NCI-H82 treated with DMSO at 0.1 percent for 48 hours (cell line): Measurements from ENCODE around the gene MYO1D.
A peak's percentile ranks its signal among the peaks of the same experiment; 100 is the strongest.

Experiments used
- DNase-seq: peaks from one replicate; lab custom pipeline; 2025; ENCODE audit not compliant: unreplicated experiment; lab: John Stamatoyannopoulos, UW

MYO1D gene

DNA sequence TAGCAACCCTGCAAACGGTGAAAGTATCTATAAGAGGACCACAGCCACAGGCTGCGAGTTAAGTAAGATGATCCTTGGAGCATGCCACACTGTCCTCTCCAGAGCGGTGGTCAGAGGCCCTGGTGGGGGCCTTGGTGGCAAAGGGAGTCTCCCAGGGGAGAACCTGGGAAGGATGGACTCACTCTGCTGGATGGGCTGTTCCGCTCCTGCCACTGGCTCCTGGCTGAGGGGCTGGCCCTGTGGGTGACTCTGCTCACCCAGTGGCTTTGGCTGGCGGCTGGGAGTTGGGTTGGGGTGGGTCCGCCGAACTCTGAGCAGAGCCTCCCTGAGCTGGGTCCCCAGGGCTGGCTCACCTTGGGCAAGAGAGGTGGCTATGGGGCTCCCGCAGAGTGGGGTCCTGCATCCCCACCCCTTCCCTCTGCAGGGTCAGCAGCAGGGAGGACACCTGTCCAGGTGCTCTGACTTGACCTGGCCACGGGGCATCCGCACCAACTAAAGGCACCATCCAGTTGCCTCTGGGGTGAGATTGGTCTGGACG, 382.9 kb downstream of the MYO1D start:
- no peak for DNase-seq

DNA sequence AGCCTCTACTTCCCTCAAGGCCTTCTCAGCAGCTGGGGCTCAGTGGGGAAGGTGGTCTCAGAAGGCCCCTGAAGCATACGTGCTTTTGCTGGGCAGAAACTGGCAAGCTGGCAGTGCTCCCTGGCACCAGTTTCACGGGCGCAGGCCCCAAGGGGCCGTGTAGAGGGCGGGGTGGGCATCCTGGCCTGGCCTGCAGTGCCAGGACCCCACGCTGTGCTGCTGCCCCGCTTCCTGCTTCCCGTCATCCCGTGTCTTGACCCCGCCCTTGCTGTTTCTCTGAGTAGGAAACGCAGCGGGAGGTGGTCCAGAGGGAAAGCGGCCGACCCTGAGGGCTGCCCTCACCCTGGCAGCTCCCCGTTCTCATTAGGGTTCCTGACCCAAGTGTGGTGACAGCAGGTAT, 383.4 kb downstream of the MYO1D start:
- no peak for DNase-seq

DNA sequence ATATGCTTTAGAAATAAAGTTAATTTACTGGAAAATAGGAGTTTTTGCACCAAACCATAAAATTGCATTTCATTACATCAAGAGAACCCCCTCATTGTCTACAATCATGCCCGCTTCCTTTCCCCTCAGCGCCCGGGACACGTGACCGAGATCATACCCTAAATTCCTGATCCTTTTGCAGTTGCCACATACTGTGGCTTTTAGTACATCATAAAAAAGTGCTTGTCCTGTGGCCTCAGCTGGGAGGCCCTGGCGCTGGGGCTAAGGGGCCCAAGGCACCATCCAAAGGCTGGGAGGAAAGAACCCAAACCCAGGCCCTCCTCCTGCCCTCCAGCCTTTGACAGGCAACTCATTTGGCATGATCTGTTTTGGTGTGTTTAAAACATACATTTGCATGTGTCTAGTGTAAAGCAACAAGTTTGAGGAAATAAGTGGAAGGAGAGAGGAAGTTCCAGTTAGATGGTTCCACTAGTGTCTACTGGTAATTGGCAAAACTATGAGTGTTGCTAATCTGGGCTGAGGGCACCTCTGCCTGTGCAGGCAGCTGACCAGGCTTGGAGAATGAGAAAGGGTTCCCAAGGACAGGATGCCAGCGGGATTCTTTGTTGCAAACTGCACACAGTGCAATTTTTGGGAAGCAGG, 384.2 kb downstream of the MYO1D start:
- DNase-seq = no peak

DNA sequence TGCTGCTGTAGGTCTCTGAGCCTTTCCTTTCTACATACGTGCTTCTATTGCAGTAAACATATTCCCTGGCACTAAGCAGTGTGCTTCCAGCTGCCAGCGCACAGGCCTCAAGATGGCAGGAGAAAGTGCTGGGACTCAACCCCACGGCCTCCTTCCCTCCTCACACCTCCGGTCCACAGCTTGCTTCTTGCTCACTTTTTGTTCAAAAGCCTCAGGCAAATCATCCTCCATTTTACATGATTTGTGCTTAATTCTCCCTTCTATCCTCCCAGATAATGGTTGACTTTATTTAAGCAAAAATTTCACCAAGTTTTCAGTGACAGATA, 384.7 kb downstream of the MYO1D start:
- no peak for DNase-seq

DNA sequence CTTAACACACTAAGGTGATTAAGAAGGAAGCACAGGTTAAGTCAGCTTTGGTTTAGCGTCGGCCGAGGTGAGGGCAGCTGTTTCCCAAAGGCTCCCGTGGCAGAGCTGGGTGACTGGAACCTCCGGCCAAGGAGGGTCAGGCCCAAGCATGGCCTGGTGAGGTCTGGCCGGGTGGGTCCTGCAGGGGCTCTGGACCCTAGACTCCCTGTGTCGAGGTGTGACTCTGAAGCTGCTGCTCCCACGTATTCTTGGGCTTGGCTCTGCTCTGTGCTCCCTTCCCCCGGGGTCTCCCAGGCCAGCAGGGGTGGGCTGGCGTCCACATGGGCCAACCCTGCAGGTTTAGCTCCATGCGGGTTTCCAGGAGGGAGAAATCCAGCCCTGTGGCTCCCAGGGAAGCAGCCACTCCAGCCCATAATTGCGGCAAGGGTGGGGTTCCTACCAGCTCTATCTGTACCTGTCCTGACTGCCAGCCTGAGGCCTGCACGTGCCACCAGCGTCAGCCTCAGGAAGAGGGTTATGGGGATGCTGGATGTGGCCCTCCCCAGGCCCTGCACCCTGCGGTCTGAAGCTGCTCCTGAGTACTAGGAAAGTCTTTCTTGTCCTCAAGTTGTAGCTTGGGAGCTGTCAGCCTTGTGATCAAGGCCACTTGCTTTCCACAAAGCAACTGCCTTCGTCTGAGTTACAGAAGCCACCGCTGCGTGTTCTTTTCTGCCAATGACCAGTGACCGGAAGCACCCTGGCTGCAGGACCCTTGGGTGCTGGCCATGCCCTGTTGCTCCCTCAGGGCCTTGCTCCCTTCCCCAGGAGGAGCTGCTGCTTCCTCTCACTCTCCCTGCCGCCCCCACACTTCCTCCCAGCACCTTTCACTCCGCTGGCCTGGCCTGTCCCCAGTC, 385.3 kb downstream of the MYO1D start:
- DNase-seq = peak; percentile 91

DNA sequence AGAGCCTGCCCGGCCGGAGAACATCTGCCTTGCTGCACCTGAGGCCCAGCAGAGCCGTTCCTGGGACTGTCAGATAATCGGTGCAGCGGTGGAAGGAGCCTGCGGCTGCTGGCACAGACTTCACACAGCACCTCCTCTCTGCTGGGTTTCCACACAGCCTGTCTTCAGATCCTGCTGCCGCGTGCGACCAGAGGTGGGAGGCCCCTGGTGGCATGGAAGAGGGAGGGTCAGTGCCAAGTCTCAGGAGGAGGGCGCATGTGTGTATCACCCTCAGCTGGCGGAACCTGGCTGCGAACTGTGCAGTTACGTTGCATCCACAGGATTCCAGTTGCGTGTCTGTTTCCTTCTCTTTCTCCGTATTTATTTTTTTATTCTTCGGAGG, 386.8 kb downstream of the MYO1D start:
- no peak for DNase-seq

DNA sequence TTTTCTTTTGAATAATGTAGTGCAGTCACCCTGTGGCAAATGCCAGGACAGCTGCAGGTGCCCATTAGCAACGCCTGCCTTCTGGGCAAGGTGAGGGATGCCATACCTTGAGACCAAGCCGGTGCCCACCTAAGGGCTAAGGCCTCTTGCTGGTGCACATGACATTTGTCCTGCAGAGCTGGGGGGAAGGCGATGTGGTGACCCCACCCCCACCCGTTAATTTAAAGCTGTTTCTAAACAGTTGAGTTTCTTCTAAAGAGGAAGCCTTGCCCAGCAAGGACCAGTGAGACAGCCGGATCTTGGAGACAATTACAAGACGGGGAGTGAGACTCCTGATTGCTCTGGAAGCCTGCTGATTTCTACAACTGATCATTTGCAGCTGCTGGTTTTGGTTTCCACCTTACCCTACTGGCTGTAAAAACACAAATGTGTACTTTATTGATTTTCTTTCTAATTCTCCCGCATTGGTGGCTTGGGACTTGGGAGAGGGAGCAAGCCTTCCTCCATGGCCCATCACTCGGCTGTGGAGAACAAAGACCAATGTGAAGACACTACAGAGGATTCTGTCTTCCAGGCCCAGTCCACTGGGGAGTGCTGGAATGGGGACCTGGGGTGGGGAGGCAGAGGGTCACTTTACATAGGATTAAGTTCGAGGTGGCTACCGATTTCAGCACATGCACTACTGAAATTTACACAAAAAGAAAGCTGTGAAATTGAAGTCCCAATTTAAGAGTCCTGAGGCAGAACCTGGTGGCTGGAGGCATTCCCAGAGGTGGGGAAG, 387.4 kb downstream of the MYO1D start:
- DNase-seq = no peak

DNA sequence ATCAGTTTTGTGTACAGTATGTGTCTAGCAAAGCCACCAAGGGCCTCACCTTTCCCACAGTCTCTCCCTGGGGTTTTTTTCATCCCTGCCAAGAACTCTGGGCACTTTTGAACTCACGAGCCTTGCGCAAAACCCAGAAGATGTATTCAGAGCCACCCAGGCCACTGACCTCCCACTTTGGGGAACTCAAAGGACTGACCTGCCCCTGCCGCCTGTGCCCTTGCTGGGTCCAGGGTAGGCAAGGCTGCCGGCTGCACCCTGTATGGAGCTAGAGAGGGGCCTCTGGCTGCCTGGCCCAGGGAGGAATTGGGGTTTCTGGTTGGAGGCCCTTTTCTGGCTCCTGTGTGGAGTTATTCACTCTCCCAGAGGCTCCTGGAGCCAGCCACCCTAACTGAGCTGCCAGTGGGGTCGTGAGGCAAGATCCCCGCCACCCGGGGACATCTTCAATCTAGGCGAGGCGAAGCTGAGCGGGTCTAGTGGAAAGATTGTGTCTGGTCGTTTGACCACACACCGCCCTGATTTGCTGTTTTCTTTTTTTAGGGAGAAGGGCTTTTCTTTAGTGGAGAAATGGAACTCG, 388.2 kb downstream of the MYO1D start:
- no peak for DNase-seq

DNA sequence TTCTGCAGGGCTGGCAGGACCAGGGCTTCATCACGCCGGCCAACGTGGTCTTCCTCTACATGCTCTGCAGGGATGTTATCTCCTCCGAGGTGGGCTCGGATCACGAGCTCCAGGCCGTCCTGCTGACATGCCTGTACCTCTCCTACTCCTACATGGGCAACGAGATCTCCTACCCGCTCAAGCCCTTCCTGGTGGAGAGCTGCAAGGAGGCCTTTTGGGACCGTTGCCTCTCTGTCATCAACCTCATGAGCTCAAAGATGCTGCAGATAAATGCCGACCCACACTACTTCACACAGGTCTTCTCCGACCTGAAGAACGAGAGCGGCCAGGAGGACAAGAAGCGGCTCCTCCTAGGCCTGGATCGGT, 388.8 kb downstream of the MYO1D start:
- DNase-seq = no peak

DNA sequence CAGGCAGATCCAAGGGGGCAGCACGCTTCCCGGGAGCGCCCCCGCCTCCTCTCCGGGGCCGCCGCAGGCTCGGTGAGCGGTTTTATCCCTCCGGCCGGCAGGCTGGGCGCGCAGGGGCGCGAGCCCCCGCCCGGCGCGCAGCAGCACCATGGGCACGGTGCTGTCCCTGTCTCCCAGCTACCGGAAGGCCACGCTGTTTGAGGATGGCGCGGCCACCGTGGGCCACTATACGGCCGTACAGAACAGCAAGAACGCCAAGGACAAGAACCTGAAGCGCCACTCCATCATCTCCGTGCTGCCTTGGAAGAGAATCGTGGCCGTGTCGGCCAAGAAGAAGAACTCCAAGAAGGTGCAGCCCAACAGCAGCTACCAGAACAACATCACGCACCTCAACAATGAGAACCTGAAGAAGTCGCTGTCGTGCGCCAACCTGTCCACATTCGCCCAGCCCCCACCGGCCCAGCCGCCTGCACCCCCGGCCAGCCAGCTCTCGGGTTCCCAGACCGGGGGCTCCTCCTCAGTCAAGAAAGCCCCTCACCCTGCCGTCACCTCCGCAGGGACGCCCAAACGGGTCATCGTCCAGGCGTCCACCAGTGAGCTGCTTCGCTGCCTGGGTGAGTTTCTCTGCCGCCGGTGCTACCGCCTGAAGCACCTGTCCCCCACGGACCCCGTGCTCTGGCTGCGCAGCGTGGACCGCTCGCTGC, 389.3 kb downstream of the MYO1D start:
- no peak for DNase-seq

DNA sequence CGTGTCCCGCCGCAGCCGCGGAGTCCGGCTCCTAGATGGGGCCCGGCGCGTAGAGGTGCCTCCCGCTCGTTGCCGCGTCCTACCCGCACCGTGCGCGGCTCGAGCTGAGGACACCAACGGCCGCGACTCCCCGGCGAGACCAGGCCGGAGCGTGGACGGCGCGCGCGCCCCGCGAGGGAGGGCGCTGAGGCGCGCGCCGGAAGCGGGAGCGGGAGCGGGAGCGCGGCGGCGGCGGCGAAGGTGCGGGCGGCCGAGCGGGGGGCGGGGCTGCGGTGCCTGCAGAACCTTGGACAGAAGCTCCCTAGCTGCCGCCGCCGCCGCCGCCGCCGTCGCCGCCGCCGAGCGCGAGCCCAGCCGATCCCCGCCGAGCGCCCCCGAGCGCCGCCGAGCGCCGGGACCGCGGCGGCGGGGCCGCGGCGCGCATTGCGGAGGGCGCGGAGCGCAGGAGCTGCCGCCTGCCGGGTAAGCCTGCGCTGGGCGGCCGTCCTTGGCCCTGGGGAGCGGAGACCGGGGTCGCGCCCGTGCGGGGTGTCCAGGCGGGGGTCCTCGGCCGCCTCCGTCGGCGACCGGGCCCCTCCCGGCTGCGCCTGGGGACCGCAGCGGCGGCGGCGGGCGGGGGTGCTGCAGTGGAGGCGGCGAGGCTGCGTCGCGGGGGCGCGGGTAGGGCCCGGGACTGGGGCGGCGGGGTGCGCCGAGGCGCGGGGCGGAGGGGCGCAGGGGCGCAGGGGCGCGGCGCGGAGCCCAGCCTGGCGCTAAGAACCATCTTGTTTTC, 390.0 kb downstream of the MYO1D start, which contains the start of gene CDK5R1:
CDK5R1 (plus strand) TSS at position 293 of the 772 bp plus-strand sequence. CDS start 628 bp downstream, outside the sequence.
- DNase-seq = no peak

DNA sequence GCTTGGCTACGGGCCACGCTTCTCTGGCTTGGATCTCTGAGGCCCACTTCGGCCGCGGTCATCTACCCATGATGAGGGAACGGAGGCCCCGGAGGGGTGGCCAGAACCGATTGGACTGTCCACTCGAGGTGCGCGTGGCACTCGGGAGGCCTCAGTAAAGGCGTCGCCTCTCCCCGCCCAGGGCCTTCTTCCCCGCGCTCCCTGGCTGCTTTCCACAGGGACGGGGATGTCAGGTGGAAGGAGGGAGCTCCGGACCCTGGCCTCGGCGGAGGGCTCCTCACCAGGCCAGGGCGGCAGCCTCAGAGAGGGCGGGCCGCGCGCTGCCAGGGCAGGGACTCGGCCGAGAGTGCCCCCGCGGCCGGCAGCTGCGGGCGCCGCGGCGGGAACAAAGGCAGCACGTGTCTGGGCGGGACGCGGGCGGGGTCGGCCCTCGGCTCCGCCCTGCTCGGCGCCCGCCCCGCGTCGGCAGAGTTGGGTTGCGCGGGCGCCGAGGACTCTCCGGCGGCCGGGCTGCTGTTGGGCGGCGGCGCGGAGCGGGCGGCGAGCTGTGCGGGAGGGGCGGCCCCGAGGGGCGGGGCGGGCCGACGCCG, 390.7 kb downstream of the MYO1D start:
- DNase-seq = peak; percentile 63

DNA sequence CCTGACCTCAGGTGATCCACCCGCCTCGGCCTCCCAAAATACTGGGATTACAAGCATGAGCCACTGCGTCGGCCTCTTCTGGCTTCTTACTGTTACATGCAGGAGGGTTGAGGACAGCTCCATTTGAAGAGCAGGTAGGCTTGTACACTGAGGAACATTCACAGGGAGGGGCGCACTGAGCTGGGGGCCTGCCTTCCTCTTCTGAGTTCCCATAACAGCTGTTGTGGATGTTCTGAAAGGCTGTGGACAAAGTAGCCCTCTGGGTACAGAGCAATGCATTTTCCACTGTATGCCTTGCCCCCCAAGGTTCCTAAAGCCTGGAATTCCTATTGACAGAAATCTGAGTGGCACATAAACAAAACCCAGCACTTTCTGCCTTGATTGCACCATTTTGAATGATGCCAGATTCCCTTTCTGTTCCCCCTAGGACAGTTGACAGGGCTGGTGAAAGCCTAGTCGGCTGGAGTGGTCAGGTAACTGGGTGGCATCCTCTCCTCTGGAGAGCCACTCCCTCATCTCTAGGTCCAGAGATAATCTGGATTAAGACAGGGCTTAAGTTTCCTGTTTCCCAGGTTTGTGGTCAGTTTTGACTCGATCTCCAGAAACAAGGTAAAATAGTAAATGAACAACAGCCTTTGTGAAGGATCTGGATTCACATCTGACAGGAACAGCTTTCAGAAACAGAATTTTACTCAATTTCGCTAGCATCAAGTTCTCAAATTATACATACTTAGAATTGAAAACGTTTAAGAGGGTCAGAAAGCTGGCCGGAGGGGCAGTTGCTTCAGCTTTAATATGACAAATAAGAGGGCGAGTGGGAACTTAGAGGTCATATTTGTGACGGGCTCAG, 391.4 kb downstream of the MYO1D start:
- DNase-seq = no peak

DNA sequence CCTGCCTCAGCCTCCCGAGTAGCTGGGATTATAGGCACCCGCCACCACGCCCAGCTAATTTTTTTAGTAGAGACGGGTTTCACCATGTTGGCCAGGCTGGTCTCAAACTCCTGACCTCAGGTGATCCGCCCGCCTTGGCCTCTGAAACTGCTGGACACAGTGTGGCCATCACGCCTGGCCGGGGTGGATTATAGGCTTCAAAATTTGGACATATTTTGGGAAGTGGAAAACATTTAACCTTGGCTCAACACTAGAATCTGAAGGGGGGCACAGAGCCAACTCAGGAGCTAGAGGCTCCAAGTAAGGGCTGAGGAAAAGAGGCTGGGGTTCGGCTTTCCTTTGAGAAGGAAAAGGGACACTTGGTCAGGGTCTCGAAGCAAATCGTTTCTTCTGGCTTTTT, 392.3 kb downstream of the MYO1D start:
- no peak for DNase-seq

DNA sequence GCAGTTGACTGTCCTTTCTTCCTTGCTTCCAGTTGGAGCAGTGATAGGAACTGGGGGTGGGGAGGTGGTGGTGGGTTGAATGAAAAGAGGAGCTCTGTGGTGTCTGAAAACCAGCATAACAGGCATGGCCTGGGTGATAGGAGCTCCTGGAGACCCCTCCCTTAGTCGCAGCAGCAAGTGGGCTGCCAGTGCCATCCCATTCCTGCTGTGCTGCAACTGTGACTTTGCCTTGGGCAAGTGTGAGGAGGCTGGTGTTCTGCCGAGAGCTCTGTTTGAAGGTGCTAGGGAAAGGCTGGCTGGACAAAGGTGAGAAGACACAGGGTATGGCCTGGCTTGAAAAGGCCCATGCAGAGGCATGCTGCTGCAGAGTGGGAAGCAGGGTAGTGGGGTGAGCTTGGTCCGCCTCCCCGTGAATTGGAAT, 392.9 kb downstream of the MYO1D start:
- no peak for DNase-seq

DNA sequence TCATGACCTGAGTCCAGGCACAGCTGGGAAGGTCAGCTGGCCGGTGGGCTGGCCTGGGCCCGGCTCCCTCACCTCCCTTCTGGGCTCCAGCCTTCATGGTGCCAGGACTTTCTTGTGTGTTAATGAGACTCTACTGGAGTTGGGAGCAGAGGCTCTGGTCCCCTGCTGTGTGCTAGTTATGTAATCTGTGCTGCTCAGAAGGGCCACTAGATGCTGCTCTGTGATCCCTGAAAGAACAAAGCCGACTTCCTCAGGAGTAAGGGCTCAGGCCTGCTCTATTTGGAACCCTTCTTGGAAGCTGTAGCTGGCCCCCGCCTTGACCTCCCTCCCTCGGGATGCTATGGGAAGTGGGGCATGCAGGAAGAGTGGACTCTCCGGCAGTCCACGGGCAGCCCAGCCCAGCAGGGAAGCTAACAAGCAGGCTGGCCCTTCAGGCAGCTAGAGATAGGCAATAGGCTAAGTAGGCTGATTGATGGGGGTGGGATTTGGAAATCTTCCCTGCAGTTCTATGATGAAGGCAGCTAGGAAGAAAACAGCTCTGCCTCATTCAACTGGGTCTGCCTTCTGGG, 393.4 kb downstream of the MYO1D start:
- peak; percentile 69 for DNase-seq

DNA sequence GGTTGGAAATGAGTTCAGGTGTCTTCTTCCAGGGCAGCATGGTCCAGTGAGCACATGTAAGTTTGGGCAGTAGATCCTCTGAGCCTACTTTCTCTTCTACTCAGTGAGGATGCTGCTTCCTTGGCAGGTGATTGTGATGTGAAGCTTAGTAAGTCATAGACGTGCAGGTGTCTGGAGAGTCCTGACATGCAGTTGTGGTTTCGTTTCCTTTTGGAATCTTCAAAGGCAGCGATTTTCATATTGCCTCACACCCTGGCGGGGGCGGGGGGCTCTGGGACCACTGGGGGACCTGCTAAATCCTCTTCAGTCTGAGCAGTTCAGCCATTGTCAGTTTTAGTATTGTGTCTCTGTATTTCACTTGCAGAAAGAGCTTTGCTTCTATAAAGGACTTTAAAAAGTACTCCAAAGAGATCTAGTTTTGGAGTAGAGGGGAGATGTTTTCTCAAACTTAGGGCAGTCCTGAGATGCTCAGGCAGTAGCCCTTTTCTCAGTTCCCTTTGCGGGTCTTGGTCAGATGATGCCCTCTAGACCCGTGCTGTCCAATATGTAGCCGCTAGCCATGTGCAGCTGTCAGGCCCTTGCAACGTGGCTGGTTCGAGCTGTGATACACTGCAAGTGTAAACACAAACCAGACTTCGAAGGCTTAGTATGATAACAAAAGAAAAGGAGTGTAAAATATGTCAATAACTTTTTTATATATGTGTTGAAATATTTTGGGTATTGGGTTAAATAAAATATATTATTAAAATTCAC, 394.2 kb downstream of the MYO1D start:
- DNase-seq = no peak

DNA sequence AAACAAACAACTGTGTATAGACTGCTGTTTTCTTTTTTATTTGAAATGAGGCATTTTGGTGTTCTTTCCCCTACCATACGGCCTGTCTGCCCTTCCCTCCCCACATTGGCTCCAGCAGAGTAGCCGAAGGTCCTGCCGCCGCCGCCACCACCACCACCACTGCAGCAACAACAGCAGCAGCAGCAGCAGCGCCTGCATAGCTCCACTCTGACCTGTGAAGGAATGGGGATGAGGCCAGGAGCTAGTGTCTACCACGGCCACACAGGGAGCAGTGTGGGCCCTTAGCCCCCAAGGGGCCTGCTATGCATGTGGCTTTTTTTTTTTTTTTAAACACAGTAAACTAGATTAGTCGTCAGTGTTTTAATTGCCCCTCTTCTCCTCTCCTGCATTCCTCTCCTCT, 395.7 kb downstream of the MYO1D start:
- no peak for DNase-seq
